Cortex of kidney (tissue), 1 donor: ENCODE data around the gene TRIM65.
"Not testable (repeated sequence)": the region's sequence is repeated elsewhere in the genome, so short reads cannot be mapped to it uniquely, and the experiment has no call there.

Source experiments
- DNase-seq: peaks from one replicate; lab custom pipeline; 2025; lab: John Stamatoyannopoulos, UW

Gene TRIM65

GRCh38 chr17:75895370-75896155, 1.2 kb downstream of the TRIM65 start:
- no peak for DNase-seq

DNA sequence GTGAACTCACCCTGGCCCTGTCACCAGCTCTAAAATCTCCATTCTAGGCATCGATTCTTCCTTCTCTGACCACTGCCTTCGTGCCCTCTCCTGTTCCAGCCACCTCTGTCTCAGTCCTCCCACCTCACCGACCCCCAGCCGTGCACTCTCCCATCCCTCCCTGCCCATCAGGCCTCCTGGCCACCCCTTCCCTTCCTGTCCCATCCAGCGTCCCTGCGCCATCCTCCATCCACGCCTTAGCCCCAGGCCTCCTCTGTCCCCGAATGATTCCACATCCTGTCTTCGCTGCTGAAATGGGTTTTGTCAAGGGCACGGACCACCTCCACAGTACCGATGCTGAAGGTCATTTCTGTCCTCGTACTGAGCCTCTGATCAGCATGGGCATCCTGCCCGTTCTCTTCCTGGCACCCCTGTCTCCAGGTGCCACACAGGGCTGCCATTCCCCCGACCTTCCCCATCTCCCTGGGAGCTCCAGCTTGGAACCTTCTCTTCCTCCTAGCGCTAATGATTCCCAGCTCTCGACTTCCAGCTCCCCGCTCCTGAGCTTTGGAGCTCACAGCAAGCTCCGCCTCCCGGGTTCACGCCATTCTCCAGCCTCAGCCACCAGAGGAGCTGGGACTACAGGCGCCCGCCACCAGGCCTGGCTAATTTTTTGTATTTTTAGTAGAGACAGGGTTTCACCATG, 2.6 kb downstream of the TRIM65 start:
- DNase-seq, result no peak

DNA sequence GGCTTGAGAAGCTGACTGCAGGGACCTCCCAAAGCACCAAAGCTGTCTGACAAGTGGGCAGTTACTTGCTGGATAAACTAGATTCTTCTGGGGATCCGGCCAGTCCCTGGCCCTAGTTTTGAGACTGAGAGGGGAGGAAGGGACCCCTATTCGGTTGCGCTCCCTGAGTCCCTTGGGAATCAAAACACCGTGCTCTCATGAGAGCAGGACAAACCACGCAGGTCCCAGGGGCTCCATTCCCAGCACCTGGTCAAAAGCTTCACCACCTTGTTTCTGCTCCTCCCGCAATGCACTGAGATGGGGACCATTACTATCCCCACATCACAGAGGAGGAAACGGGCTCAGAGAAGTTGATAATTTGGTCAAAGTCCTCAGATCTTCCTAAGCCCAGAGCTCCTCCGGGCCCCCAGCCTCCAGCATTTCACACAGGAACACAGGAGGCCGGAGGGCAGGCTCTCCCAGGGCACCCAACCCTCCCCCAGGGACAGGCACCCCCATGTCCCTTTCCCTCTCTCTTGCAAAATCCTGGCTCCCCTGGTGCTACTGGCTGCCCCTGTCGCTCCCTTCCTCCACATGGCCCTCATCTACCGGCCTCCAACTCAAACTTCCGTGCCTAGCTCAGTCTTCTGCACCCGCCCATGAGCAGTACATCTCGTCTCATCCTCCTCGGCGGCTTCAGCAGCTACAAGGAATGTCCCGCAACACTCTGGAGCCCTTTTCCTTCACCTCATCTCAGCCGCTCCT, 3.3 kb downstream of the TRIM65 start:
- DNase-seq, result no peak

- DNase-seq, result no peak
Observed at GRCh38 chr17:75892556-75893224, 4.1 kb downstream of the TRIM65 start.

- no peak for DNase-seq
Observed at GRCh38 chr17:75891605-75892555, 4.9 kb downstream of the TRIM65 start.

DNA sequence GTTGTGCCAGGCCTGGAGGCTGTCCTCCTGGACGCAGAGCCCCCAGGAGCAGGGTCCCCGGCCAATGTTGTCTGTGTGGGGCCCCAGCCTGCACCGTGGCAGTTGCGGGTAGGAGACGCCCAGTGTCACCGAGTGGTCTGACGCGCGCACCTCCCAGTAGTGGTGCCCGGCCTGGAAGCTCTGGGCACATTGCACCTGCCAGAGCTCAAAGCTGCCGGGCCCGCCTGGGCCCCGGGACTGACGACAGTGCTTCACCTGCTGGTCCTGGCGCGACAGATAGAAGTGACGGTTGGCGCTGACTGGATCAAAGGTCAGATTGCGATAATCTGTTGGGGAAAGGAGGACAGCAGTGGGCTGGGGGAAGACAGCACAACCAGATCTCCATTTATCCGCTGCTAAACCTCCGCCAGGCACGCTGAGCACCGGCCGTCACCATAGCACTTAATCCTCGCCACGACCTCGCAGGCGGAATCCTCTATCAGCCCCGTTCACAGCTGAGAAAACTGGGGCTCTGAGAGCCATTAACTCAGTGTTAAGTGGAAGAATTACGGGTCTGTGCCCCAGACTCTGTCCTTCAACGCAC, 5.6 kb downstream of the TRIM65 start:
- DNase-seq, result no peak

DNA sequence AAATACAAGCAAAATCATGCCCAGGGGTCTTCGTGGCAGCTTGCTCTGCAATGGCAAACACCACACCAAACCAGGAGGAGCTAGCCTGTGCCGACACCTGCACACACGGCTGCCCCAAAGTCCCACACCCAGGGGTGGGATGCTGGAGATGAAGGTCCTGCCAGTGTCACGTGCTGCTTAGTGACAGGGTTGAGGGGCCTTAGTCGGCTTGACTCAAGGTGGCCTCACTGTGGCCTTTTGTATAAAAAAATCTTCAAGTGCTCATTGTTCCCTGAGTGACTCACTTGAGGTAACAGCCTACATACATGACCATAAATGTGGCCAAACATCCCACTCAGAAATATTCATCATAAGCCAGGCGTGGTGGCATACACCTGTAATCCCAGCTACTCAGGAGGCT, 7.3 kb downstream of the TRIM65 start:
- DNase-seq, result no peak

DNA sequence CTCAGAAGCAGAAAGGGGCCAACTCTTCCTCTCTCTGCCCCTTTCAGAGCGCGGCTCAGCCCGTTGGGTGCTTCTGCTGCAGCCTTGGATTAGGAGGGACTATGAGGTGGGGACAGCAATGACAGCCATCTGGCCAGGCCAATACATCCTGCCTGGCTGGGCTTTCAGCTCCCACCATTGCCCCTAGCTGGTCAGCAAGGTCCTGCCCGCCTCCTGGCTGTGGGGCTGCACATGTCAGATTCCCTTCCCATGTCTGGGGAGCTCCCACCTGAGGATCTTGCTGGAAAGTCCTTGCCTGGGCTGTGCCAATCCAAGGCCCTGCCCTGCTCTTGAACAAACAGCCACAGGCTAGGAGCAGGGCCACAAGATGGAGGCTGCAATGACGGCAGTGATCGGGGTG, 8.3 kb downstream of the TRIM65 start:
- DNase-seq, result no peak

GRCh38 chr17:75885860-75886259, 10.9 kb downstream of the TRIM65 start:
- not testable (repeated sequence) for DNase-seq

DNA sequence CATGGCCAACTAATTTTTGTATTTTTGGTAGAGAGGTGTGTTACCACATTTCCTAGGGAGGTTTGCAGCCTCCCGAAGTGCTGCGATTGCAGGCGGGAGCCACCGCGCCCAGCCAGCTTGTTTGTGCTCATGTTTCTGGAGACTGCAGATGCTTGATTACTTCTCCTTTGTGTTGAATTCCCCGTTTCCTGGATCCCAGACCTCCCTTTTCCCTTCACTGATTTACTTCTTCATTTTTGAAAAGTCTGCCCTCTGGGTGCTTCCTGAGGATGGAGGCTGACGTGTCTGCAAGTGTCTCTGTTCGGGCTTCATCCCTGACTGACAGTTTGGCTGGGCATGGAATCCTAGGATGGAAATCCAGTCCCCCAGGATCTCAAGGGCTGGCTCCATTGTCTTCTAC, 11.3 kb downstream of the TRIM65 start:
- no peak for DNase-seq

DNA sequence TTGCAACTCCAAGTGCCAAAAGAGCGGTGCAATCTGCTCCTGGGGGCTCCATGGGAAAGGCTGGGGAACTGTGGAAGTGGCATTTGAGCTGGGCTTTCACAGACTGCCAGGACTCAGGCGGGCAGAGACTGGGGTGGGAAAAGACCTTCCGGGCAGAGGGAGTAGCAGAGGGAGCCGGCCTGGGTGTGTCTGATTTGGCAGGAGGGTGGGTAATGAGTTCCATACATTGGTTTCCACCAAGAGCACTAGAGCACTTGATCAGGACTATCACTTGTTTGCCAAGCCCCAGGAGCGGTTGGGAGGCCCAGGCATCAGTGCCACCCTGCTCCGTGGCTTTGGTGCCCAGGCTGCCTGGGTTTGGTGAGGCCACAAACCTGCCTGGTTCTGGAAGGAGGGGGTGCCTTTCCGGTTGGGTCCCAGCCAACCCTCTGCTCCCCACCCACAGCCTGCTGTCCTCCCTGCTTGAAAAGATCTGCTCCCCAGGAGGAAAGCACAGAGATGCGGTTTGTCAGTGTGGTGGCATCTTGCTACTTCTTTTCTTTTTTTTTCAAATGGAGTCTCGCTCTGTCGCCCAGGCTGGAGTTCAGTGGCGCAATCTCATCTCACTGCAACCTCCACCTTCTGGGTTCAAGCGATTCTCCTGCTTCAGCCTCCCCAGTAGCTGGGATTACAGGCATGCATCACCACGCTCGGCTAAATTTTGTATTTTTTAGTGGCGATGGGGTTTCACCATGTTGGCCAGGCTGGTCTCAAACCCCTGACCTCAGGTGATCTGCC, 14.9 kb downstream of the TRIM65 start:
- DNase-seq, result no peak

GRCh38 chr17:75880266-75880665, 16.5 kb downstream of the TRIM65 start:
- no peak for DNase-seq

DNA sequence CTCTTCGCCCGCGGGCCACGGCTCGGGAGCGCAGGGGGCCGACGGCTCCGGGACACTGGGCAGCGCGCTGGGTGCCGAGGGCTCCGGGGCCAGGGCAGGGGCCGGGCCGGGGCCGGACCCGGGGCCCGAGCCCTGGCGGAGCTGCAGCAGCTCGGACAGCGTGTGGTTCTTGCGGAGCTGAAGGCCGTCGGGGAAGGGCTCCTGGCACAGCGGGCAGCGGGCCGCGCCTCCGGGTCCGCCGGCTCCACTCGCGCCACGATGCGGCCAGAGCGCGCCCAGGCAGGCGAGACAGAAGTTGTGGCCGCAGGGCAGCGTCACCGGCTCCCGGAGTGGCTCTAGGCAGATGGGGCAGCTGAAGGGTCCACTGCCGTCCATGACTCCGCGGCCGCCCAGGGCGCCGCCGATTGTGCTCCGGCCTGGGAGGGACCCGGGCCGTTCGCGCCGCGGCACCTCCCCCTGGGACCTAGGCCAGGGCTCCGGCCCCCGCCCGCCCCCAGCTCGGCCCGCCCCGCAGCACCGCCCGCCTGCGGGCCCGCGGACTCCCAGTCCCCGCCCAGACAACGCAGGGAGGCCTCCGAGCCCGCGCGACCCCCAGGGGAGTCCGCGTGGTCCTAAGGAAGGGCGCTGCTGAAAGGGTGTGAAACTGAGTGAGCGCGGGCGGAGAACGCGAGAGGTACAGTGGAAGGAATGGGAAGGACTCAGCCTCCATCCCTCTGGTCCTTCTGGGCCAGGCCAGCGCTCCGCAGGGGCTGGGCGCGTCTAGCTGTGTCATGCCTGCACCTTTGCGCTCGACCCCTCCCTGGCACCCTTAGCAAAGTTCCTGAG, 18.4 kb downstream of the TRIM65 start, which contains the start of gene TRIM47:
Gene TRIM47, minus strand, starts transcription at position 408 of the 825 bp plus-strand sequence. Its CDS starts 33 bp downstream, at position 375.
- DNase-seq, result no peak

DNA sequence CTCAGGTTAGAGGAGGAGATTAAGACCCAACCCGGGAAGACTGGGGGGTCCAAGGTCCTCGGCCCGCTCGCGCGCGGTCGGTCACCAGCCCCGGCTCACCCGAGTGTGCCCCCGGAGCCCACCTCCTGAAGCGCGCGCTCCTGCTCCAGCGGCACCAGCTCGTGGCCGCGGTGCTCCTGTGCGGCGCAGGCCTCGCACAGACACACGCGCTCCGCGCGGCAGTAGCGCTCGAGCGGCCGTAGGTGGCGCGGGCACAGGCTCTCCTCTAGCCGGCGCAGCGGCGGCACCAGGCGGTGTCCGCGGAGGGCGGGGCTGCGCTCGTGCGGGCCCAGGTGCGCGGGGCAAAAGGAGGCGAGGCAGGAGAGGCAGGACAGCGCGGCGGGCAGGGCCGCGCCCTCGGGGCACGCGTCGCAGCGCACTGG, 19.0 kb downstream of the TRIM65 start:
- no peak for DNase-seq

GRCh38 chr17:75876938-75877751, 19.6 kb downstream of the TRIM65 start:
- DNase-seq, result no peak

- no peak for DNase-seq
Observed at GRCh38 chr17:75876190-75876937, 20.4 kb downstream of the TRIM65 start.

DNA sequence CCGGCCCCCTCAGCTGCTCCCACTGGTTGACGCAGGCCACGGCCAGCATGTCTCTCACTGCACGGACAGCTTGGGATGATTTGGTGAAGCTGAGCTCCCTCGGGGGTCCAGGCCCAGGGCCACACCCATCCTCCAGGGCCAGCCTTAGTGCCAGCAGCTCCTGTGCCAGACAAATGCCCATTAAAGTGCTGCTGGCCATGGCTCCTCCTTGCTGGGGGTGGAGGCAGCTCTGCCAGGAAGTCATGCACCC, 20.9 kb downstream of the TRIM65 start:
- no peak for DNase-seq
